Suprapubic skin (tissue), 4 donors: Measurements from ENCODE around the gene R3HDML. TPM values are rescaled to one million over a fixed set of nuclear protein-coding genes. Genes with fewer than 3 reads are reported as not detected.

Source experiments
- DNase-seq, 2 donors: peaks; one replicate each; pipeline ENCODE4 v3.0.0-alpha.2; 2019; ENCODE audit warnings: low spot score in 2 of 2
- H3K27ac ChIP-seq: fragments of 200-600 bp; sonication (generic); one replicate; pipeline ENCODE4 v1.5.1; 2019
- H3K27me3 ChIP-seq: fragments of 200-600 bp; sonication (generic); one replicate; pipeline ENCODE4 v1.5.1; 2019
- H3K36me3 ChIP-seq: fragments of 200-600 bp; sonication (generic); one replicate; pipeline ENCODE4 v1.5.1; 2019
- H3K4me1 ChIP-seq: fragments of 200-600 bp; sonication (generic); one replicate; pipeline ENCODE4 v1.5.1; 2019
- H3K4me3 ChIP-seq: fragments of 200-600 bp; sonication (generic); one replicate; pipeline ENCODE4 v1.5.1; 2019; ENCODE audit warnings: mild to moderate bottlenecking
- H3K9me3 ChIP-seq: fragments of 200-600 bp; sonication (generic); one replicate; pipeline ENCODE4 v1.5.1; 2019
- EP300 ChIP-seq: sonication (generic); formaldehyde crosslinking; IDR thresholded peaks from one replicate; pipeline ENCODE4 v1.6.1; 2017; ENCODE audit warnings: antibody characterized with exemption
- POLR2A ChIP-seq, 2 donors: fragments of 450-650 bp; IDR thresholded peaks; one replicate each; pipeline ENCODE4 v1.6.1; 2017; ENCODE audit warnings: antibody characterized with exemption in 2 of 2, mild to moderate bottlenecking in 2 of 2, moderate library complexity in 2 of 2
- POLR2AphosphoS5 ChIP-seq, 3 donors: sonication (generic); formaldehyde crosslinking; IDR thresholded peaks; one replicate each; pipeline ENCODE4 v1.6.1; 2017; ENCODE audit warnings: antibody characterized with exemption in 3 of 3
- WGBS: methylation state at CpG from one replicate; pipeline ENCODE4 v1.1.5; 2018; 5-methylcytosine and 5-hydroxymethylcytosine counted together
- total RNA-seq, 4 donors: library from RNA; depleted of rRNA; stranded (reverse); fragments of >200 nt; gene quantifications; one replicate each; pipeline ENCODE4 v1.1.0, GENCODE V29; 2016
- TF ChIP-seq, protein P1 (sequence below), 2 donors: fragments of 200-600 bp in 1 of 2; fragments of 450-650 bp in 1 of 2; sonication (generic) in 1 of 2; IDR thresholded peaks; one replicate each; pipeline ENCODE4 v1.5.1; 2016 to 2019; ENCODE audit warnings: antibody characterized with exemption in 2 of 2, mild to moderate bottlenecking in 1 of 2, moderate library complexity in 1 of 2

The R3HDML gene
- total RNA-seq, 4 donors from 2014 or later: not detected

DNA sequence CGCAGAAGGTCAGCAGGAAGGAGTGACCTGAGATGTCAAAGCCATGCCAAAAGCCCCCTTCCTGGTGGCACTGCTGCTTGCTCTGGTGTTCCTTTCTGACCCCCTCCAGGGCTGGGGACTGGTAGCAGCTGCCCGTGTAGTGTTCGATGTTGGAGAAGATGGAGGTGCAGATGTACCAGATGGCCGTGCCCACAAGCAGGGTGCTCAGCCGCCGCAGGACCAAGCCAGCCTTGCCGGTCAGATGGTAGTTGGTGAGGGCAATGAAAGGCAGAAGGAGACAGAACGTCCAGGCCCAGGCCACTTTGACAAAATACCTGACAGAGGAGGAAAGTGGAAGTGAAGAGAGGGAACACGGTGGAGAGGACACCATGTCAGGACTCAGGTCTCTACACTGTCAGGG lies 29.9 kb upstream of the R3HDML start:
- WGBS: 90% methylated on average over 9 of the region's 9 CpGs
- no peak overlapping the region for H3K27ac ChIP-seq
- H3K4me3 ChIP-seq: no peak overlapping the region
- no peaks in the 10 kb centered on the region for H3K9me3 ChIP-seq
- TF ChIP-seq POLR2A (IDR thresholded peaks at IDR 0.05) (no peak), POLR2AphosphoS5 (IDR thresholded peaks at IDR 0.05) (no peak), EP300 (no peak)
- TF ChIP-seq, protein P1, sequence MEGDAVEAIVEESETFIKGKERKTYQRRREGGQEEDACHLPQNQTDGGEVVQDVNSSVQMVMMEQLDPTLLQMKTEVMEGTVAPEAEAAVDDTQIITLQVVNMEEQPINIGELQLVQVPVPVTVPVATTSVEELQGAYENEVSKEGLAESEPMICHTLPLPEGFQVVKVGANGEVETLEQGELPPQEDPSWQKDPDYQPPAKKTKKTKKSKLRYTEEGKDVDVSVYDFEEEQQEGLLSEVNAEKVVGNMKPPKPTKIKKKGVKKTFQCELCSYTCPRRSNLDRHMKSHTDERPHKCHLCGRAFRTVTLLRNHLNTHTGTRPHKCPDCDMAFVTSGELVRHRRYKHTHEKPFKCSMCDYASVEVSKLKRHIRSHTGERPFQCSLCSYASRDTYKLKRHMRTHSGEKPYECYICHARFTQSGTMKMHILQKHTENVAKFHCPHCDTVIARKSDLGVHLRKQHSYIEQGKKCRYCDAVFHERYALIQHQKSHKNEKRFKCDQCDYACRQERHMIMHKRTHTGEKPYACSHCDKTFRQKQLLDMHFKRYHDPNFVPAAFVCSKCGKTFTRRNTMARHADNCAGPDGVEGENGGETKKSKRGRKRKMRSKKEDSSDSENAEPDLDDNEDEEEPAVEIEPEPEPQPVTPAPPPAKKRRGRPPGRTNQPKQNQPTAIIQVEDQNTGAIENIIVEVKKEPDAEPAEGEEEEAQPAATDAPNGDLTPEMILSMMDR (IDR thresholded peaks at IDR 0.05): no peak
- DNase-seq: no peak
- H3K36me3 ChIP-seq: peaks cover 7% of the 10 kb centered on the region
- peaks cover 20% of the 10 kb centered on the region for H3K4me1 ChIP-seq
- no peaks in the 10 kb centered on the region for H3K27me3 ChIP-seq

GRCh38 chr20:44309763-44310663 lies 26.8 kb upstream of the R3HDML start:
- H3K27me3 ChIP-seq: no peaks in the 10 kb centered on the region
- peak overlapping the region; percentile 87 for H3K4me3 ChIP-seq
- peaks cover 20% of the 10 kb centered on the region for H3K4me1 ChIP-seq
- DNase-seq: peak; percentile 69 to 72
- WGBS: 30% methylated on average over 9 of the region's 17 CpGs
- no peaks in the 10 kb centered on the region for H3K9me3 ChIP-seq
- H3K27ac ChIP-seq: peak overlapping the region; percentile 67
- TF ChIP-seq POLR2AphosphoS5 (IDR thresholded peaks at IDR 0.05): no peak
- TF ChIP-seq EP300: no peak
- no peak for TF ChIP-seq POLR2A (IDR thresholded peaks at IDR 0.05)
- TF ChIP-seq, protein P1 (IDR thresholded peaks at IDR 0.05): no peak
- peaks cover 7% of the 10 kb centered on the region for H3K36me3 ChIP-seq

GRCh38 chr20:44310664-44311639 lies 25.9 kb upstream of the R3HDML start, which contains the start of gene FITM2:
FITM2 (minus strand) TSS chr20:44311202; CDS start chr20:44311148, 54 bp downstream.
- peak; percentile 99 for DNase-seq
- WGBS: 2% methylated on average over 58 of the region's 70 CpGs
- H3K27me3 ChIP-seq: no peaks in the 10 kb centered on the region

GRCh38 chr20:44314870-44315269 lies 22.0 kb upstream of the R3HDML start:
- no peak for DNase-seq
- Histone ChIP-seq H3K9me3 (no peaks in the 10 kb centered on the region), H3K27me3 (no peaks in the 10 kb centered on the region), H3K27ac (no peak overlapping the region), H3K4me3 (no peak overlapping the region), H3K4me1 (peaks cover 13% of the 10 kb centered on the region), H3K36me3 (no peaks in the 10 kb centered on the region)
- TF ChIP-seq POLR2A (IDR thresholded peaks at IDR 0.05): no peak
- no peak for TF ChIP-seq POLR2AphosphoS5 (IDR thresholded peaks at IDR 0.05)
- no peak for TF ChIP-seq EP300
- TF ChIP-seq, protein P1 (IDR thresholded peaks at IDR 0.05): no peak

More at GRCh38 chr20:44310664-44311639, 25.9 kb upstream of the R3HDML start, which contains the start of gene FITM2:
- peak within 1 kb of the TSS; percentile 67 for H3K27ac ChIP-seq
- peak within 1 kb of the TSS; percentile 87 for H3K4me3 ChIP-seq
- TF ChIP-seq, protein P1 (IDR thresholded peaks at IDR 0.05): peak; percentile 89 to 97
- TF ChIP-seq POLR2AphosphoS5 (IDR thresholded peaks at IDR 0.05) (peak in 2 of 3 donors; percentile 43 to 98), POLR2A (IDR thresholded peaks at IDR 0.05) (no peak), EP300 (no peak)
- H3K36me3 ChIP-seq: peaks cover 6% of the 10 kb centered on the region
- H3K9me3 ChIP-seq: no peaks in the 10 kb centered on the region
- H3K4me1 ChIP-seq: peaks cover 20% of the 10 kb centered on the region
